HEK293 (cell line): ENCODE results near the gene AXIN1.

ENCODE experiments used
- CTCF ChIP-seq: fragments of 450-650 bp; formaldehyde crosslinking; IDR thresholded peaks from 2 replicates; pipeline ENCODE4 v1.5.1; 2016; ENCODE audit warnings: missing biosample characterization, missing genetic modification characterization
- IKZF3 ChIP-seq: fragments of 450-650 bp; IDR thresholded peaks from 2 replicates; pipeline ENCODE4 v1.5.0; 2018; ENCODE audit warnings: missing biosample characterization, mild to moderate bottlenecking, missing genetic modification characterization, moderate library complexity
- KLF1 ChIP-seq: fragments of 450-650 bp; formaldehyde crosslinking; IDR thresholded peaks from 2 replicates; pipeline ENCODE4 v1.5.1; 2016; ENCODE audit warnings: missing biosample characterization, missing genetic modification characterization
- ZBTB1 ChIP-seq: fragments of 450-650 bp; formaldehyde crosslinking; IDR thresholded peaks from 2 replicates; pipeline ENCODE4 v1.5.1; 2016; ENCODE audit warnings: missing biosample characterization, missing genetic modification characterization
- ZBTB10 ChIP-seq: fragments of 450-650 bp; formaldehyde crosslinking; IDR thresholded peaks from 2 replicates; pipeline ENCODE4 v1.5.1; 2016; ENCODE audit warnings: missing biosample characterization, missing genetic modification characterization
- ZIC2 ChIP-seq: fragments of 450-650 bp; formaldehyde crosslinking; IDR thresholded peaks from 2 replicates; pipeline ENCODE4 v1.5.1; 2016; ENCODE audit warnings: missing biosample characterization, missing genetic modification characterization
- ZNF24 ChIP-seq: fragments of 450-650 bp; formaldehyde crosslinking; IDR thresholded peaks from 2 replicates; pipeline ENCODE4 v1.5.1; 2016; ENCODE audit warnings: missing biosample characterization, missing genetic modification characterization
- ZNF416 ChIP-seq: fragments of 450-650 bp; formaldehyde crosslinking; IDR thresholded peaks from 2 replicates; pipeline ENCODE4 v1.5.1; 2016; ENCODE audit warnings: missing biosample characterization, missing genetic modification characterization
- ZNF555 ChIP-seq: fragments of 450-650 bp; formaldehyde crosslinking; conservative IDR thresholded peaks from 2 replicates; pipeline ENCODE4 v1.5.1; 2017; ENCODE audit warnings: missing biosample characterization, mild to moderate bottlenecking, missing genetic modification characterization, inconsistent platforms
- ZNF670 ChIP-seq: fragments of 450-650 bp; formaldehyde crosslinking; IDR thresholded peaks from 2 replicates; pipeline ENCODE4 v1.5.1; 2016; ENCODE audit warnings: missing biosample characterization, missing genetic modification characterization, low read depth
- ZNF701 ChIP-seq: fragments of 450-650 bp; formaldehyde crosslinking; IDR thresholded peaks from 2 replicates; pipeline ENCODE4 v1.5.1; 2016; ENCODE audit warnings: missing biosample characterization, missing genetic modification characterization
- TF ChIP-seq, protein P1 (sequence below): fragments of 450-650 bp; formaldehyde crosslinking; IDR thresholded peaks from 2 replicates; pipeline ENCODE4 v1.5.1; 2016; ENCODE audit warnings: missing biosample characterization, missing genetic modification characterization
- TF ChIP-seq, protein P2 (sequence below): fragments of 450-650 bp; formaldehyde crosslinking; IDR thresholded peaks from 2 replicates; pipeline ENCODE4 v1.5.1; 2016; ENCODE audit warnings: missing biosample characterization, missing genetic modification characterization
- TF ChIP-seq, protein P3 (sequence below): IDR thresholded peaks from 2 replicates; pipeline ENCODE4 v1.6.1; 2011; ENCODE audit warnings: mild to moderate bottlenecking, low read depth, low read length, borderline replicate concordance

GRCh38 chr16:280552-280951 lies 72.0 kb downstream of the AXIN1 start, which contains the start of gene ARHGDIG:
- TF ChIP-seq ZBTB1 (tag by site-specific recombination) (no peak), ZNF670 (tag by site-specific recombination) (no peak), CTCF (tag by site-specific recombination) (no peak), ZNF701 (no peak), ZNF416 (tag by site-specific recombination) (no peak), IKZF3 (tag by site-specific recombination) (no peak), ZIC2 (tag by site-specific recombination) (no peak), ZBTB10 (tag by site-specific recombination) (no peak), KLF1 (tag by site-specific recombination) (no peak), ZNF555 (tag by site-specific recombination) (no peak), ZNF24 (tag by site-specific recombination) (no peak)
- TF ChIP-seq, protein P1, sequence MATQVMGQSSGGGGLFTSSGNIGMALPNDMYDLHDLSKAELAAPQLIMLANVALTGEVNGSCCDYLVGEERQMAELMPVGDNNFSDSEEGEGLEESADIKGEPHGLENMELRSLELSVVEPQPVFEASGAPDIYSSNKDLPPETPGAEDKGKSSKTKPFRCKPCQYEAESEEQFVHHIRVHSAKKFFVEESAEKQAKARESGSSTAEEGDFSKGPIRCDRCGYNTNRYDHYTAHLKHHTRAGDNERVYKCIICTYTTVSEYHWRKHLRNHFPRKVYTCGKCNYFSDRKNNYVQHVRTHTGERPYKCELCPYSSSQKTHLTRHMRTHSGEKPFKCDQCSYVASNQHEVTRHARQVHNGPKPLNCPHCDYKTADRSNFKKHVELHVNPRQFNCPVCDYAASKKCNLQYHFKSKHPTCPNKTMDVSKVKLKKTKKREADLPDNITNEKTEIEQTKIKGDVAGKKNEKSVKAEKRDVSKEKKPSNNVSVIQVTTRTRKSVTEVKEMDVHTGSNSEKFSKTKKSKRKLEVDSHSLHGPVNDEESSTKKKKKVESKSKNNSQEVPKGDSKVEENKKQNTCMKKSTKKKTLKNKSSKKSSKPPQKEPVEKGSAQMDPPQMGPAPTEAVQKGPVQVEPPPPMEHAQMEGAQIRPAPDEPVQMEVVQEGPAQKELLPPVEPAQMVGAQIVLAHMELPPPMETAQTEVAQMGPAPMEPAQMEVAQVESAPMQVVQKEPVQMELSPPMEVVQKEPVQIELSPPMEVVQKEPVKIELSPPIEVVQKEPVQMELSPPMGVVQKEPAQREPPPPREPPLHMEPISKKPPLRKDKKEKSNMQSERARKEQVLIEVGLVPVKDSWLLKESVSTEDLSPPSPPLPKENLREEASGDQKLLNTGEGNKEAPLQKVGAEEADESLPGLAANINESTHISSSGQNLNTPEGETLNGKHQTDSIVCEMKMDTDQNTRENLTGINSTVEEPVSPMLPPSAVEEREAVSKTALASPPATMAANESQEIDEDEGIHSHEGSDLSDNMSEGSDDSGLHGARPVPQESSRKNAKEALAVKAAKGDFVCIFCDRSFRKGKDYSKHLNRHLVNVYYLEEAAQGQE (tag by site-specific recombination) = no peak
- TF ChIP-seq, protein P2, sequence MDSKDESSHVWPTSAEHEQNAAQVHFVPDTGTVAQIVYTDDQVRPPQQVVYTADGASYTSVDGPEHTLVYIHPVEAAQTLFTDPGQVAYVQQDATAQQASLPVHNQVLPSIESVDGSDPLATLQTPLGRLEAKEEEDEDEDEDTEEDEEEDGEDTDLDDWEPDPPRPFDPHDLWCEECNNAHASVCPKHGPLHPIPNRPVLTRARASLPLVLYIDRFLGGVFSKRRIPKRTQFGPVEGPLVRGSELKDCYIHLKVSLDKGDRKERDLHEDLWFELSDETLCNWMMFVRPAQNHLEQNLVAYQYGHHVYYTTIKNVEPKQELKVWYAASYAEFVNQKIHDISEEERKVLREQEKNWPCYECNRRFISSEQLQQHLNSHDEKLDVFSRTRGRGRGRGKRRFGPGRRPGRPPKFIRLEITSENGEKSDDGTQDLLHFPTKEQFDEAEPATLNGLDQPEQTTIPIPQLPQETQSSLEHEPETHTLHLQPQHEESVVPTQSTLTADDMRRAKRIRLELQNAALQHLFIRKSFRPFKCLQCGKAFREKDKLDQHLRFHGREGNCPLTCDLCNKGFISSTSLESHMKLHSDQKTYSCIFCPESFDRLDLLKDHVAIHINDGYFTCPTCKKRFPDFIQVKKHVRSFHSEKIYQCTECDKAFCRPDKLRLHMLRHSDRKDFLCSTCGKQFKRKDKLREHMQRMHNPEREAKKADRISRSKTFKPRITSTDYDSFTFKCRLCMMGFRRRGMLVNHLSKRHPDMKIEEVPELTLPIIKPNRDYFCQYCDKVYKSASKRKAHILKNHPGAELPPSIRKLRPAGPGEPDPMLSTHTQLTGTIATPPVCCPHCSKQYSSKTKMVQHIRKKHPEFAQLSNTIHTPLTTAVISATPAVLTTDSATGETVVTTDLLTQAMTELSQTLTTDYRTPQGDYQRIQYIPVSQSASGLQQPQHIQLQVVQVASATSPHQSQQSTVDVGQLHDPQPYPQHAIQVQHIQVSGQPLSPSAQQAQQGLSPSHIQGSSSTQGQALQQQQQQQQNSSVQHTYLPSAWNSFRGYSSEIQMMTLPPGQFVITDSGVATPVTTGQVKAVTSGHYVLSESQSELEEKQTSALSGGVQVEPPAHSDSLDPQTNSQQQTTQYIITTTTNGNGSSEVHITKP (tag by site-specific recombination) = no peak
- TF ChIP-seq, protein P3, sequence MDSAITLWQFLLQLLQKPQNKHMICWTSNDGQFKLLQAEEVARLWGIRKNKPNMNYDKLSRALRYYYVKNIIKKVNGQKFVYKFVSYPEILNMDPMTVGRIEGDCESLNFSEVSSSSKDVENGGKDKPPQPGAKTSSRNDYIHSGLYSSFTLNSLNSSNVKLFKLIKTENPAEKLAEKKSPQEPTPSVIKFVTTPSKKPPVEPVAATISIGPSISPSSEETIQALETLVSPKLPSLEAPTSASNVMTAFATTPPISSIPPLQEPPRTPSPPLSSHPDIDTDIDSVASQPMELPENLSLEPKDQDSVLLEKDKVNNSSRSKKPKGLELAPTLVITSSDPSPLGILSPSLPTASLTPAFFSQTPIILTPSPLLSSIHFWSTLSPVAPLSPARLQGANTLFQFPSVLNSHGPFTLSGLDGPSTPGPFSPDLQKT = no peak
